HUES64 (cell line): ENCODE measurements around the gene ZNF136. TPM values are rescaled to one million over a fixed set of nuclear protein-coding genes. Genes with fewer than 3 reads are reported as not detected.

ENCODE experiments used
- H3K27ac ChIP-seq: 2 replicates; pipeline ENCODE4 v1.7.0; 2013; ENCODE audit warnings: low read depth, low read length, inconsistent platforms
- H3K27me3 ChIP-seq: 2 replicates; pipeline ENCODE4 v1.6.1; 2013; ENCODE audit warnings: mild to moderate bottlenecking, low read length; ENCODE audit not compliant: insufficient read depth
- H3K36me3 ChIP-seq: 2 replicates; pipeline ENCODE4 v1.6.1; 2013; ENCODE audit warnings: mild to moderate bottlenecking, low read length; ENCODE audit not compliant: insufficient read depth
- H3K4me1 ChIP-seq: 2 replicates; pipeline ENCODE4 v1.6.1; 2013; ENCODE audit warnings: mild to moderate bottlenecking, low read length, moderate library complexity; ENCODE audit not compliant: insufficient read depth
- H3K4me3 ChIP-seq: 2 replicates; pipeline ENCODE4 v1.5.1; 2013; ENCODE audit warnings: mild to moderate bottlenecking, low read length, moderate library complexity
- H3K9ac ChIP-seq: 2 replicates; pipeline ENCODE4 v1.6.1; 2013; ENCODE audit warnings: mild to moderate bottlenecking, low read depth, low read length
- H3K9me3 ChIP-seq: 2 replicates; pipeline ENCODE4 v1.6.1; 2013; ENCODE audit warnings: low read depth, low read length; ENCODE audit not compliant: insufficient read depth
- WGBS: fragments of 150-250, 120-280 bp; methylation state at CpG from one replicate; pipeline ENCODE4 v1.1.7; 2013; ENCODE audit warnings: missing lambda C conversion rate; 5-methylcytosine and 5-hydroxymethylcytosine counted together
- polyA plus RNA-seq, 2 experiments: library from polyadenylated mRNA; stranded (reverse); fragments of 50-300 nt; gene quantifications; one replicate each; pipeline ENCODE4 v1.2.3, GENCODE V29; 2013

The ZNF136 gene
- 5.9 TPM for polyA plus RNA-seq (2013, experiment 1 of 2)
- 7.2 TPM for polyA plus RNA-seq (2013, experiment 2 of 2)

DNA sequence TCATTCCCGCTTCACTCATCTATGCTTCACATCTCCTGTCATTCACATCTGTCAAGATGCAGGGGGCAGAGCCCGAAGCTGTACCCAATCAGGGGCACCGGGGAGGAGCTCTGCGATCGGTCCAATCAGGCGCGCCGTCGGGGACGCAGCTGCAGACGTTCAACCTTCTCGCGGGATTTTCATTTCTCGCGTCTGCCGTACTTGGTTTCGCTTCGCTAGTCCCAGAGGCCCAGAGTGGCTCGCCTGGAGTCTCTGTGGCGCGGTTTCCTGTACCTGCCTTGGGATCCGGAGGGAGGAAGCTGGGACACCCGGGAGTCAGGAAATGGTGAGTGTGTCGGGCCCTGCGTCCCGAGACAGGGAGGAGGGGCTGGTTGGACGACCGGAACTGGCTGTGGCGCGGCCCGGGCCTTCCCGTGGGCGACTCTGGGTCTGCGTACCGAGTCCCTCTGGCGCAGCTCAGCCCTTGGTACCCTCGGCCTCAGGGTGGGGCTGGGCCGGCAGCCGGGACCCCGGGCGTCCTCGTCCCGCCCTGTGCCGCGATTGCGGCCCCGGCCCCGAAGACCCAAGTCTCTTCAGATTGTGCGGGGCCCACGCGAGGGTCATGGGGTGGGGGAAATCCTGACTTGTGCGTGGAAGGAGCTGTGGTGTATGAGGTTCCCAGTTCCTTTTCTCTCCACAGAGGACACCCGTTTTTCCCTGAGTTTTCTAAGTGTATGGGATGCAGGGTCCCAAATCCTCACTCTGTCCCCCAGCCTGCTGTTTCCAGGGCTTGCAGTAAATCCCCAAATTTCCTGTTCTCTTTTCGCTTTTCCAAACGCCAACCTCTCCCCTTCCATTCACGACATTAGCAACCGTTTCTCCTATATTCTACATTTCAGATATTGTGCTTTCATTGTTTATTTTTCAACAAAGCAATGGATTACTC lies at the start of gene ZNF136:
ZNF136 (plus strand) TSS at position 215 of the 925 bp plus-strand sequence; CDS start at position 323, 108 bp downstream.
- under 1% methylated on average over 57 of the region's 57 CpGs for WGBS
- Histone ChIP-seq H3K9me3 (no peaks in the 10 kb centered on the region), H3K36me3 (peaks cover 7% of the 10 kb centered on the region; the same call in 1 of the 2 replicates), H3K4me3 (peak within 1 kb of the TSS; percentile 96), H3K9ac (peak within 1 kb of the TSS; percentile 93), H3K4me1 (no peaks in the 10 kb centered on the region), H3K27me3 (no peaks in the 10 kb centered on the region), H3K27ac (peak within 1 kb of the TSS; percentile 87)

DNA sequence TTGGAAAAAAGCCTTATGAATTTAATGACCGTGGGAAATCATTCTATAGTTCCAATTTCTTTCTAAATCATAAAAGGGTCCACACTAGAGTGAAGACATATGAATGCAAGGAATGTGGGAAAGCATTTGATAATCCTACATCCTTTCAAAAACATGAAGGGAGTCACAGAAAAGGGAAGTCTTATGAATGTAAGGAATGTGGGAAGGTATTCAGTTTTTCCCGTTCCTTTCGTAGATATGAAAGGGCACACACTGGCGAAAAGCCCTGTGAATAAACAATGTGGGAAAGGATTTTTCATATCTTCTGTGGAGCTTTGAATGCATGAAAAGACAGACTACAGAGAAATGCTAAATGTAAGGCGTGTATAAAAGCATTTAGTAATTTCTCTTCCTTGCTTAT lies 49.8 kb upstream of the ZNF136 start:
- Histone ChIP-seq H3K36me3 (peaks cover 65% of the 10 kb centered on the region), H3K27ac (peak overlapping the region; percentile 65; the same call in 1 of the 2 replicates), H3K9ac (no peak overlapping the region), H3K4me1 (no peaks in the 10 kb centered on the region), H3K9me3 (peaks cover 63% of the 10 kb centered on the region), H3K4me3 (no peak overlapping the region), H3K27me3 (no peaks in the 10 kb centered on the region)
- WGBS: 94% methylated on average over 5 of the region's 5 CpGs

DNA sequence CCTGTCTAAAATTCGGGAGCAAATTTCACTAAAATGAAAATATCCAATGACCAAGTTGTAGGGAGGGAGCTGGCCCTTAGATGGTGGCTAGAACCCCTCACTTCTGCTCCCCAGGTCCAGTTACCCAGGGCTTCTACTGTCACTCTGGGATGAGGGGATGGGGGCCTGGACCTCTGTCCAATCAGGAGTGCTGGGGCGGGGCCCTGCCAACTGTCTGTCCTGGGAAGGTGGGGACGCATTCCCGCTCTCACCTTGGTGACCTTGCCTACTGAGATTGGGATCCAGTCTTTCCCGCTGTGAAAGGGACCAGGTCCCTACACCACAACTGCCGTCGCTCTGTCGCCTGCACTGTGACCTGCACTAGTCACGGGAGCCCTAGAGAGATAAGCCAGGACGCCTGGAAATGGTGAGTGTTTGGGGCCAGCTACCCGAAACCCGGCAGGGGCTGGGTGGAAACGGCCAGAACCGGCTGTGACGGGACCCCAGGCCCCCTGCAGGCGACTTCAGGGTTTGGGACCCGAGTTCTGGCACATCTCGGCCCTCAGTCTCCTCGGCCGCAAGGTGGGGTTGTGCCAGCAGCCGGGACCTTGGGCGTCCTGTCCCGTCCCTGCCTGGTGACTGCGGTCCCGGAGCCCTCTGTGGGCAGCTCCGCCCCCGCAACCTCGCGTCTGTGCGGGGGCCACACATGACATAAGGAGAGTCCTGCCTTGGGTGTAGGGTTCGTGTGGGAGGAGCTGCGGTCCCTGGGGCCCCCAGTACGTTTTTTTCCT lies 45.5 kb upstream of the ZNF136 start:
- Histone ChIP-seq H3K36me3 (peaks cover 27% of the 10 kb centered on the region), H3K27ac (no peak overlapping the region), H3K9ac (no peak overlapping the region), H3K9me3 (peaks cover 22% of the 10 kb centered on the region), H3K4me1 (no peaks in the 10 kb centered on the region), H3K27me3 (no peaks in the 10 kb centered on the region), H3K4me3 (no peak overlapping the region)
- WGBS: 95% methylated on average over 33 of the region's 33 CpGs

DNA sequence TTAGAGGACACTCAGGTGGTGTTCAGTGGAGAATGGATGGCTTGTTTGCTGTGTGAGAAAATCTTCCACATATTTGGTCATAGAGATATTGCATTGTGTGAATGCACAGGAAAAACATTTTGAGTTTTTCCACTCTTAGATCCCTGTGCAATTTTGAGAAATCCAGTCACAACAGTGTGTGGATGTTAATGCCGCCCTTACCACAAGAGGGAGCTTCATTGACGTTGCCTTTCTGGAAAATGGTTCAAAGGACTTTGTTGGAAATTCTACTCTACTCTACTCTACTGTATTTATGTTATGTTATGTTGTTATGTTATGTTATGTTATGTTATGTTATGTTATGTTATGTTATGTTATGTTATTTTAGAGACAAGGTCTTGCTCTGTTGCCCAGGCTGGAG lies 36.2 kb upstream of the ZNF136 start:
- Histone ChIP-seq H3K27ac (no peak overlapping the region), H3K9me3 (peaks cover 10% of the 10 kb centered on the region), H3K9ac (no peak overlapping the region), H3K27me3 (no peaks in the 10 kb centered on the region), H3K4me3 (no peak overlapping the region), H3K4me1 (no peaks in the 10 kb centered on the region), H3K36me3 (peaks cover 7% of the 10 kb centered on the region)
- 80% methylated on average over 1 of the region's 2 CpGs for WGBS

DNA sequence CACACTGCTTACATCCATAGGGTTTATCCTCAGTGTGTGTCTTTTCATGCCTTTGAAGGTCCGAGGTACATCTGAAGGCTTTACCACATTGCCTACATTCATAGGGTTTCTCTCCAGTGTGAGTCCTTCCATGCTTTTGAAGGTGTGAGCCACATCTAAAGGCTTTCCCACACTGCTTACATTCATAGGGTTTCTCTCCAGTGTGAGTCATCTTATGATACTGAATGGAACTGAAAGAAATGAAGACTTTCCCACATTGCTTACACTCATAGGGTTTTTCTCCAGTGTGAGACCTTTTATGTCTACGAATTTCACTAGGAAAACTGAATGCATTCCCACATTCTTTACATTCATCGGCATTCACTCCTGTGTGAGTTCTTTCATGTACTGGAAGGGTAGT lies 29.8 kb upstream of the ZNF136 start:
- Histone ChIP-seq H3K9me3 (peaks cover 56% of the 10 kb centered on the region), H3K27me3 (no peaks in the 10 kb centered on the region), H3K9ac (no peak overlapping the region), H3K4me3 (no peak overlapping the region), H3K4me1 (no peaks in the 10 kb centered on the region), H3K36me3 (peaks cover 67% of the 10 kb centered on the region), H3K27ac (no peak overlapping the region)
- WGBS: 92% methylated on average over 3 of the region's 3 CpGs

DNA sequence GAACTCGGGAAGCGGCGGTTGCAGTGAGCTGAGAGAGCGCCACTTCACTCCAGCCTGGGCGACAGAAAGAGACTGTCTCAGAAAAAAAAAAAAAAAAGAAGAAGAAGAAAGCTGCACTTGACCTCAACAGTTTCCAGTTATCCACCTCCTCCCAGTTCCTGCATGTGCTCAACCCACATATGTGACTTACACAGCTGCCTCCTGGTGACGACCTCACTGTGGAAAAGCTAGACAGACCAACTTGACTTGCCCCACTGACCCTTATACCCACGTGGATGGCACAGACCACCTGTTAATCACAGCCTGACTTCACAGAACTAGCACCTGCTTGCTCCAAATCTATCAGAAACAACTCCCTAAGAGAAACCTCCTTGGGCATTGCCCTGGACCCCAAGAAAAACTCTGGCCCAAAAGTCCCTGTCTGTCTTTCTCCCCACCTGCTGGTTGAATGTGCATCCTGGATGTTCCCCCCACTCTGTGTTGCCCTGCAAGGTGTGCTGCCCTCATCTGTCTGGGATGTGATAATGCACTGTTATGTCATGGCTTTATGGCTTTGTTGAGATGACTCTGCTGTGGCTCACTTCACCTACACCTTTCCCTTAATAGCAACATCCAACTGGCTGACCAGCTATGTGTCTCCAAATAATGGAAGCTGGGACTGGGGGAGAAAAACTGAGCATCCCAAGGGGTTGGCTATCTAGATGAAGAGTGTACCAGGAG lies 25.5 kb upstream of the ZNF136 start:
- no peak overlapping the region for H3K27ac ChIP-seq
- no peak overlapping the region for H3K4me3 ChIP-seq
- peaks cover 60% of the 10 kb centered on the region for H3K36me3 ChIP-seq
- H3K9me3 ChIP-seq: peaks cover 39% of the 10 kb centered on the region
- H3K4me1 ChIP-seq: peaks cover 10% of the 10 kb centered on the region
- H3K9ac ChIP-seq: no peak overlapping the region
- 80% methylated on average over 7 of the region's 7 CpGs for WGBS
- no peaks in the 10 kb centered on the region for H3K27me3 ChIP-seq

DNA sequence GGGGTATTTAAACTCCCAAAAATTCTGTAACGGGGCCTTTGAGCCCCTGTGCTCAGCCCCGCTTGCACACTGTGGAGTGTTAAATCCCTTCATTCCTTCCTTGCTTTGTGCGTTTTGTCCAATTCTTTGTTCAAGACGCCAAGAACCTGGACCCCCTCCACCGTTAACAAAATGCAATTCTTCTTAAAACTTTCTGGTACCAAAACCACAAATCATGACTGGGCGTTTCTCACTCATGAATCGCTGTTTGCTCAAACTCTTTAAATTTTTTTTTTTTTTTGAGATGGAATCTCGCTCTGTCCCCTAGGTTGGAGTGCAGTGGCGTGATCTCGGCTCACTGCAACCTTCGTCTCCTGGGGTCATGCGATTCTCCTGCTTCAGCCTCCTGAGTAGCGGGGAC lies 23.6 kb upstream of the ZNF136 start:
- H3K9ac ChIP-seq: peak overlapping the region; percentile 93
- 38% methylated on average over 13 of the region's 13 CpGs for WGBS
- H3K4me1 ChIP-seq: peaks cover 10% of the 10 kb centered on the region
- no peak overlapping the region; the same call in 1 of the 2 replicates for H3K27ac ChIP-seq
- H3K36me3 ChIP-seq: peaks cover 55% of the 10 kb centered on the region
- H3K27me3 ChIP-seq: no peaks in the 10 kb centered on the region
- H3K9me3 ChIP-seq: peaks cover 21% of the 10 kb centered on the region
- peak overlapping the region; percentile 87 for H3K4me3 ChIP-seq

DNA sequence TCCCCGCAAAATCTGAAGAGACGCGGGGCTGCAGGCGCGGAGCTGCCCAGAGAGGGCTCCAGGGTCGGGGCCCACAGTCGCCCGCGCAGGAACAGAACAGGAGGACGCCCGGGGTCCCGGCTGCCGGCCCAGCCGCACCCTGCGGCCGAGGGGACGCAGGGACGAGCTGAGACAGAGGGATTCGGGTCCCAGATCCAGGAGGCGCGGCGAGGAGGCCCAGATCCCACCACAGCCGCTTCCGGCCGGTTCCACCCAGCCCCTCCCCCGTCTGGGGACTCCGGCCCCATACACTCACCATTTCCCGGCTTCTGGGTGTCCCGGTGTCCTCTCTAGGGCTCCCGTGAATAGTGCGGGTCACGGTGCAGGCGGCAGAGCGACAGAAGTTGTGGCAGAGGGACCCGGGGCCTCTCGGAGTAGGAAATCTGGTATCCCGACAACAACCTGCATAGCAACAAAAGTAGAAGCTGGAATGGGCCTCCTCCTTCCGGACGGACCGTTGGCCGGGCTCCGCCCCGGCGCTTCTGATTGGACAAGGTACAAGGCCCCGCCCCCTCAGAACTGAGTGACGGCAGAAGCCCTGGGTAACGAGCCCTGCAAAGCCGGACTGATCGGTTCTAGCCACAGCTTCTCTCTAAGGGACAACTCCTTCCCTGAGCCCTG lies 22.9 kb upstream of the ZNF136 start, which contains the start of gene ZNF20:
ZNF20 (minus strand) TSS at position 466 of the 660 bp plus-strand sequence; CDS start at position 298, 168 bp downstream.
- 2% methylated on average over 49 of the region's 49 CpGs for WGBS
- Histone ChIP-seq H3K9me3 (peaks cover 20% of the 10 kb centered on the region), H3K4me3 (peak within 1 kb of the TSS; percentile 87), H3K36me3 (peaks cover 56% of the 10 kb centered on the region), H3K27me3 (no peaks in the 10 kb centered on the region), H3K4me1 (peaks cover 10% of the 10 kb centered on the region), H3K27ac (peak within 1 kb of the TSS; percentile 89), H3K9ac (peak within 1 kb of the TSS; percentile 93)

DNA sequence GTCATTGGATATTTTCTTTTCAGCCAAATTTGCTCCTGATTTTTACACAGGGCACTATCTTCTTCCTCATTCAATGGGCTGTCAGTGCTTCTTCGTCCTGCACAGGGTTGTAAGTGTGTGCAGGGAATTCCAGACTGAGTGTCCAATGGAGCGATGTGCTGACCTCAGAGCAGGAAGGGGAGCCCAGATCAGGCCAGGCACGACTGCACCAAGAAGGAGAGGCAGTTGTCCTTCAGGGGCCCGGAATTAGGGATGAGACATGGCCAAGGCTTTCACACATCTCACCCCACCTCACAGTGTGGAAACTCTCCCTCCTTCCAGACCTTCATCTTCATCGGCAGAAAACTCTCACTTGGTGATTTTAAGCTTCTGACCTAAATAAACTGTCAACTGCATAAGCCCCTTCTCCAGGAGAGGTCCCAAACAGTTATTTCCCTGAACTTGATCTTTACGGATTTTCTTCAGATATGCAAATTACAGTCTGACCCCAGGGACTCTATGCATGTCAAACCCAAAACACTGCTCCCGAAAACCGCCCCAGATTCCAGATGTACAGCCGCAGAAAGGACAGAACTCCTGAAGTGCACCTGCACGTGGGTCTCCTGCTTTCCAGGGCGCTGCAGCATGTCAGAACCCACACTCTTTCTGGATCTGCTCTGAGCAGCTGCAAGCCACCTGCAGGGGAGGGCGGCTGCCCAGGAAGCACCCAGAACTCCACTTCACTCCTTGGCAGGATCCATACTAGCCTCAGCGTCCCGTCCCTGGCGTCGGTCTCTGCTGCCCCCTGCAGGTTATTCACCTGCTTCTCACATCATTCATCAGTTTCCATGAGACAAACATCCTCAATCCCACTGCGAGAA lies 22.1 kb upstream of the ZNF136 start:
- 36% methylated on average over 16 of the region's 17 CpGs for WGBS
- no peak overlapping the region for H3K27ac ChIP-seq

DNA sequence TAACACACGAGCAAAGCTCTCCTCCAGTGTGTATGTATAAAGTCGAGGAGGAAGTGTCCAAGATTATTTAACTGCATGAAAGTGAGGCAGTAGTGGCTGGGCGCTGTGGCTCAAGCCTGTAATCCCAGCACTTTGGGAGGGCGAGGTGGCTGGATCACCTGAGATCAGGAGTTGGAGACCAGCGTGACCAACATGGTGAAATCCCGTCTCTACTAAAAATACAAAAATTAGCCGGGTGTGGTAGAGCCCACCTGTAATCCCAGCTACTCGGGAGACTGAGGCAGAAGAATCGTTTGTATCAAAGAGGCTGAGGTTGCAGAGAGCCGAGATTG lies 21.5 kb upstream of the ZNF136 start:
- Histone ChIP-seq H3K36me3 (peaks cover 58% of the 10 kb centered on the region), H3K9me3 (peaks cover 25% of the 10 kb centered on the region), H3K4me3 (no peak overlapping the region), H3K9ac (no peak overlapping the region), H3K4me1 (peaks cover 10% of the 10 kb centered on the region), H3K27ac (no peak overlapping the region), H3K27me3 (no peaks in the 10 kb centered on the region)
- 75% methylated on average over 10 of the region's 10 CpGs for WGBS

More for the DNA sequence above, 22.1 kb upstream of the ZNF136 start:
- Histone ChIP-seq H3K9ac (no peak overlapping the region), H3K9me3 (peaks cover 22% of the 10 kb centered on the region), H3K36me3 (peaks cover 56% of the 10 kb centered on the region), H3K4me3 (peak overlapping the region; percentile 87), H3K27me3 (no peaks in the 10 kb centered on the region), H3K4me1 (peaks cover 10% of the 10 kb centered on the region)
